GM21390 (cell line): ENCODE measurements around the gene SLCO1A2.
"Not testable (repeated sequence)": the region's sequence is repeated elsewhere in the genome, so short reads cannot be mapped to it uniquely, and the experiment has no call there.

Experiments
- ATAC-seq: cut with Tn5 transposase; IDR thresholded peaks from one replicate; pipeline ENCODE4 v1.9.1; 2021; ENCODE audit not compliant: unreplicated experiment

SLCO1A2 gene

DNA sequence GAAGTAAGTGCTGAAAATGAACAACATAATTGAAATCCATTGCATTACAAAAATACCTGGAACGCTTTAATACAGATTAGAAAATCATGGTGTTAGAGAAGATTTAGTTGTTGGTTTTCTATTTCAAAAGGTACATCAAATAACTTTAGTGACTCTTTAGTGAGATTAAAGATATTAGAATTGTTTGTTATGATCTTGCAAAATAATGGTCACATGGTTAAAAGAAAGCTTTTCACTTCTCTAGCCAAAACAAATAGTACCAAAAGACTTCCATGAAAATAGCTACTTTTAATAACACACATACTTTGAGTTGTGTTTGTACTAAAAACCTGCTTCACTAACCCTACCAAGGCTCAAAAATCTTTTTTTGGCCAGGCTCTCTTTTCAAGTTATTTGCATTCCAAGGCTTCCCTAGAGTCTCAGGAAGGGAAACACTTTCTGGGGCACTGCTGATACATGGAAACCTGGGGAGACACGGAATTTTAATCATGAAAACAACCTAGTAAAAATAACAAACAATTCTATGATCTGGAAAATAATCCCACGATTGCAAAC lies at the start of gene SLCO1A2:
Gene SLCO1A2 (minus strand): TSS at position 147 of the 555 bp plus-strand sequence. CDS start 270 bp downstream, outside the sequence.
- ATAC-seq, result no peak

GRCh38 chr12:21384261-21384660 lies 49.5 kb upstream of the SLCO1A2 start:
- ATAC-seq, result no peak

DNA sequence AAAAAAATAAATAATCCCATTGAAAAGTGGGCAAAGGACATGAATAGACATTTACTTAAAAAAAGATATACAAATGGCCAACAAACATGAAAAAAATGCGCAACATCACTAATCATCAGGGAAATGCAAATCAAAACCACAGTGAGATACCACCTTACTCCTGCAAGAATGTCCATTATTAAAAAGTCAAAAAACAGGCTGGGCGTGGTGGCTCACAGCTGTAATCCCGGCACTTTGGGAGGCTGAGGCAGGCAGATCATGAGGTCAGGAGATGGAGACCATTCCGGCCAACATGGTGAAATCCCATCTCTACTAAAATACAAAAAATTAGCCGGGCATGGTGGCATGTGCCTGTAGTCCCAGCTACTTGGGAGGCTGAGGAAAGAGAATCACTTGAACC lies 46.6 kb upstream of the SLCO1A2 start:
- not testable (repeated sequence) for ATAC-seq

GRCh38 chr12:21379218-21379617 lies 44.5 kb upstream of the SLCO1A2 start:
- no peak for ATAC-seq

DNA sequence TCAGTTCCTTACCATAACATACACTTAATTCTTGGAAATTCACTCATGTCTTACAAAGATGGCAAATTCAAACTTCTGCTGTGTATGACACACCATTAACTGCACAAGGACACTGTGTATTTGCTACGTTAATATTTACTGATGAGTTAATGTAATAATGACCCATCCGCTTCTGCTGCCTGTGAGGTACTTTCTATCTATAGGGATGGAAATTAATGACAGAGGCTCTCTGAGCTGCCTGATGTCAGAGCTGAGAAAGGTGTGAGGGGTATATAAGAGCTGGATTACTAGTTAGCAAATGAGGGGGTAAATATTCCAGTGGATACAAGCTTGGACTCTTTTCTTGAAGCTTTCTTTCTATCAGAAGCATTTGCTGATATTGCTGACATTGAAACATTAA lies 37.9 kb upstream of the SLCO1A2 start, which contains the start of gene IAPP:
Gene IAPP (plus strand): TSS at position 301 of the 400 bp plus-strand sequence. CDS start 450 bp downstream, outside the sequence.
- ATAC-seq, result no peak

DNA sequence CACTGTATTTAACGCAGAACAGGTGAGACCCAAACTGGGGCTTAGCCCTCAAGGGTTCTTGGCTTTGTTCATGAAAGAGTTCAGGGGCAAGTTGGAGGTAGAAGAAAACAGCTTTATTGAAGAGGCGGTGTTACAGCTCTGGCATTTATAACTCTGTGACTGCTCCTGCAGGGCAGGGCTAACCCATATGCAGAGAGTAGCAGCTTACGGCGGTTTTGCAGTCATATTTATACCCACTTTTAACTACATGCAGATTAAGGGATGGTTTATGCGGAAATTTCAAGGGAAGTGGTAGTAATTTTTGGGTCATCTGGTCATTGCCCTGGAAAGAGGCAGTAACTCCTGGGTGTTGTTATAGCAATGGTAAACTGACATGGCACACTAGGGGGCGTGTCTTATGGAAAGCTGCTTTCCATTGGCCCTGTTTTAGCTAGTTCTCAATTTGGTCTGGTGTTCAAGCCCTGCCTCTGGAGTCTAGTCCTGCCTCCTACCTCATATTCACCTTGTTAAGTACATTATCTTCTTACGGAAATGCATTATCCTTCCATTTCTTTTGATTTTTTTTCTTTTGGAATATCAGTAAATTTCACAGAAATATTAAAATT lies 36.2 kb upstream of the SLCO1A2 start:
- no peak for ATAC-seq

GRCh38 chr12:21369141-21369980 lies 34.6 kb upstream of the SLCO1A2 start:
- no peak for ATAC-seq

DNA sequence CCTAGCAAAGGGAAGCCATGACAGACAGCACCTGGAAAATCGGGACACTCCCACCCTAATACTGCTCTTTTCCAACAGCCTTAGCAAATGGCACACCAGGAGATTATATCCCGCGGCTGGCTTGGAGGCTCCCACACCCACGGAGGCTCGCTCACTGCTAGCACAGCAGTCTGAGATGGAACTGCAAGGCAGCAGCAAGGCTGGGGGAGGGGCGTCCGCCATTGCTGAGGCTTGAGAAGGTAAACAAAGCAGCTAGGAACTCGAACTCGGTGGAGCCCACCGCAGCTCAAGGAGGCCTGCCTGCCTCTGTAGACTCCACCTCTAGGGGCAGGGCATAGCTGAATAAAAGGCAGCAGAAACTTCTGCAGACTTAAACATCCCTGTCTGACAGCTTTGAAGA lies 25.9 kb upstream of the SLCO1A2 start:
- ATAC-seq, result not testable (repeated sequence)

DNA sequence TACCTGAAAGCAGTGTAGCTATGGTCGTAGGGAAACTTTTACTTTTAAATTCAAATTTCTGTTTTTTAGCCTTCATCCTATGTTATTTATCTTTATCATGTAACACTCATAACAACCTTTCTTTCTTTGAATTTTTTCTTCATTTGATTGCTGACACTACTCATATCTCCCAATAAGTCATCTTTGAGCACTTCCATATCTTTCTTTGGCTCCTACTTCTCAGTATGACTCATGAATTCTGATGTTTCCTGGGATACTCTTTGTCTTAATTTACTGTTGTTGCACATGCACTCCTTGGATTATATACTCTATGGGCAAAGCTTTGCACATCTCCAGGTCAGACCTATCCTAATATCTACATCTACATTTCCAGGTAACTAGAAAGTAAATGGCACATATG lies 19.9 kb upstream of the SLCO1A2 start:
- no peak for ATAC-seq

DNA sequence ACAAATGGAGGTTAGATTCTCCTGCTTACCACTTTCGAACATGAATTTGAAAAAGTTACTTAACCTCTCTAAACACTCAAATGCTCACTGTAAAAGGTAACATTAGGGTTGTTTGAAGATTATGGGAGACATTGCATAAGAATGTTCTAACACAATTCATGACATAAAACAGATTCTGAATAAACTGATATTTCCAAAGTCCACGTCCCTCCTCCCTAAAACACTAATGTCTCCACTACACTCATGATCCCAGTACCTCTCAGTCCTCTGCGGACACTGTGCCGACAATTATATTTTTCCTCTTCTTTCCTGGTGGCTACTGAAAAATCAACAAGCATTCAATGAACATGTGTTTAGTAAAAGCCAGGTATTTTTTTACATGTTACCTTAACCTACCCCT lies 19.2 kb upstream of the SLCO1A2 start:
- ATAC-seq, result no peak

- no peak for ATAC-seq
These were observed 18.8 kb upstream of the SLCO1A2 start for GRCh38 chr12:21353487-21353886.

GRCh38 chr12:21350975-21351374 lies 16.3 kb upstream of the SLCO1A2 start:
- no peak for ATAC-seq

- ATAC-seq, result no peak
These were observed 12.0 kb upstream of the SLCO1A2 start for GRCh38 chr12:21346542-21347205.

GRCh38 chr12:21343636-21344035 lies 8.9 kb upstream of the SLCO1A2 start:
- ATAC-seq, result no peak

- no peak for ATAC-seq
These were observed 7.1 kb upstream of the SLCO1A2 start for GRCh38 chr12:21341769-21342168.

DNA sequence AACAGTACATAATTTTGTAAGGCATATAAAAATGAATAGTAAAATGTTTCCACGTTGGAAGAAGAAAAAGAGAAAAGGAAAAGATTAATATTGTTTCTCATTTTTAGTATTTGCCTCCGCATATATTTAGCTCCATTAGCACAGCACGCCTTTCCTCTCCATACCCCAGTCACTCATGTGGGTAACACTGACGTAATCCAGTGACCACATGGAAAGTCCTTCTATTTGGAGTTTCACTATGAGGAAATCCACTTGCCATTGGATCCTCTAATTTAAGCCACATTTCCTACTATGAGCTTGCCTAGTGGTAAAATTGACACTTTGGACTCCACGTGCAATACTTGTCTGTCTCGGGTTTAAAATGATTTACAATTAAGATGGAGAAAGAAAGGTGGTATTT lies 5.7 kb upstream of the SLCO1A2 start:
- ATAC-seq, result no peak

DNA sequence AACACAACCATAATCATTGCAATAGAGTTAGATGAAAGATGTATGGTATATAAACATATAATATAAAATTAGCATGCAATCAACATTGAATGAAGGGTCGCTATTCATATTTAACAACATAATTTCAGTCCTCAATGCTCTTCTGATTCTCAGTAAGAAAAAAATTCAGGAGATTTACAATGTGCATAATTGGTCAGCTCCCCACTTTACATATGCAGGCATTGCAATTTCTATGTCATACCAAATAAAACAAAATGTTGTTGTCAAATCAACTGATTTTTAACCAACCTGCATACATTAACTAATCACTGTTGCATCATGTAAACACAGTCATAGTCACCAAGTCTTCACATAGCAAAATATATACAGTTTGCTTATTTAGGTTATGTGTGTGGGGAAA lies 5.2 kb upstream of the SLCO1A2 start:
- ATAC-seq, result no peak

- ATAC-seq, result no peak
These were observed 3.4 kb upstream of the SLCO1A2 start for GRCh38 chr12:21337959-21338744.

GRCh38 chr12:21337453-21337852 lies 2.7 kb upstream of the SLCO1A2 start:
- no peak for ATAC-seq

- ATAC-seq, result no peak
These were observed 1.9 kb upstream of the SLCO1A2 start for GRCh38 chr12:21336656-21337055.
